SH-SY5Y (cell line): ENCODE results near the gene TWIST2.

Source experiments
- GATA2 ChIP-seq: IDR thresholded peaks from 2 replicates; pipeline ENCODE4 v1.6.1; 2011; ENCODE audit warnings: mild to moderate bottlenecking, low read depth, low read length
- GATA3 ChIP-seq: IDR thresholded peaks from 2 replicates; pipeline ENCODE4 v1.6.1; 2011; ENCODE audit warnings: low read depth, mild to moderate bottlenecking, low read length, moderate library complexity

DNA sequence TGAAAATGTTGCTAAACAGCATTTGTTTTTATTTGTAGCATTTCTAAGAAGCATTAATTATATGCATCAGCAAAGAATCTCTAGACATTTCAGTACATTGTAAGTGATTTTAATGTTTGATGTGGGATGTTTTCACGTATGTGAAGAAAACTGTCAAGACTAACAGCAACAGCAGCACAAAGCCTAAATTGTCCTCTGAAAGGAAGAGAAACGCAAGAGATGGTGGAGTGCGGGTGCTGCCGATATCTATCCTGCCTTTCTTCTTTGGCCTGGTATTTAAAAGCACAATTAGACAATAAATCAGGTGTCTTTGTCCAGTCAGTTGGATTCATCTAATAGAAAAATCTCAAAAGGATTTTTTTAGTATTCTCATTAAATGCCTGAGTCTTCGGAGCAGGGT lies 3.1 kb downstream of the TWIST2 start:
- TF ChIP-seq GATA2 (no peak), GATA3 (no peak)
